ENCODE results near the gene ACSF2.

The ACSF2 gene

DNA sequence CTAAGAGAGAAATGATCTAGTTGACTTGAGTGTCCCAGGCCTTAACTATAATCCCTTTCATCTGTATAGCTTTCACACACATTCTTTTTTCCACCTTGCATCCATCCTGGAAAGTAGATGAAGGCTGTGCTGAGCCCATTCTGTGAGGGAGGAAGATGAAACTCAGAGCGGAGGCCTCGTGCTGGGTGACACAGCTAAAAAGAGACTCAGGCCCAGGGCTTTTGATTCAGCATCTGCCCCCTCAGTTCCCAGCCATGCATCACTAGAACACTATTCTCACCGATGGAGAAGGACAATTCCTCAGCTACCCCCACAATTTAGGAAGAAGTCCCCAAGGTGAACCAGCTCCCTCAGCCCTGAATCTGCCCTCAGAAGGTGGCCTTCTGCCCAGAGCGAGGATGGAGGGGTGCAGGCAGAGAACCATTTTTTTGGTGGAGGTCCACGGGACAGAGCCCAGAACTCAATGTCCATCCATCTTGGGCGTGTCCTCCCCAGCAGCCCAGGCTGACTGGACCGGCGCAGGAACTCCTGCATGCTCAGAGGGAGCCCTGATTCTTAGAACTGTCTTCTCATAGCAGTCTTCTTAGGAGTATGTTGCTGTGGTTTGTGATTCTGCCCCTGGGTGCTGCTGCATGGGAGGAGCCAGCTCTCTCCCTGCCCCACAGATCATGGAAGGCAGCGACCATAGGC lies 76.4 kb downstream of the ACSF2 start:
- Histone ChIP-seq H3K27me3 (ENCODE audit: control insufficient read depth in 1 of 2, insufficient read depth in 2 of 2, low read length in 2 of 2) (peaks cover 0 to 2% of the 10 kb centered on the region in 2 donors), H3K4me1 (ENCODE audit: control insufficient read depth, insufficient read depth, low read length) (no peaks in the 10 kb centered on the region), H3K4me3 (ENCODE audit: low read length in 2 of 2) (no peak overlapping the region), H3K36me3 (ENCODE audit: control insufficient read depth in 2 of 2, insufficient read depth in 2 of 2, low read length in 2 of 2) (no peaks in the 10 kb centered on the region), H3K9ac (ENCODE audit: low read length in 2 of 2) (no peak overlapping the region), H3K9me3 (ENCODE audit: control insufficient read depth in 2 of 2, low read length in 2 of 2) (no peaks in the 10 kb centered on the region), H3K27ac (ENCODE audit: low read length) (no peak overlapping the region)

DNA sequence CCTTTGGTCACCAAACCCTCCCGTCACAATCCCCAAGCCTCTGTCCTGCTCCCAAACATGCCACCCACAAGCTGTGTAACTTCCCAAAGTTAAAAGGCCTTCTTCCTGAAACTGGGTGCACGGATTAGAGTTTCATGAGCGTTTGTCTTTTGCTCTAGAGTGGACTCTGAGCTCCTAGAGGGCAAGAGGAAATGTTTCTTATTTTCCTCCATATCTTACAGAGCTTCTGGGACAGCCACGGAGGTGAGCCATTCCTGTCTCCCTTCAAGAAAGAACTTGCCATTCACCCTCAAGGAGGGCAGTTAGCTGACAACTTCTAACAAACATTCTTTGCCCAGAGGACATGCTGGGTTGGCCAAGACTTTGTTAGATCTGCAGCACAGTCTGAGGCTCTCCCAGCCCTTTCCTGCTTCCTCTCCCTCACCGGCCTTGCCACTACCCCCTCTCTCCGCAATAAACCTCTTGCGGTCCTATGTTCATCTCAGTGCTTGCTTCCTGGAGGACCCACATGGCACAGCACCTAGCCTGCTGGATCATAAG lies 79.6 kb downstream of the ACSF2 start:
- Histone ChIP-seq H3K27ac (ENCODE audit: low read length) (no peak overlapping the region), H3K36me3 (ENCODE audit: control insufficient read depth in 2 of 2, insufficient read depth in 2 of 2, low read length in 2 of 2) (no peaks in the 10 kb centered on the region), H3K9ac (ENCODE audit: low read length in 2 of 2) (no peak overlapping the region), H3K9me3 (ENCODE audit: control insufficient read depth in 2 of 2, low read length in 2 of 2) (no peaks in the 10 kb centered on the region), H3K4me1 (ENCODE audit: control insufficient read depth, insufficient read depth, low read length) (peaks cover 7% of the 10 kb centered on the region), H3K27me3 (ENCODE audit: control insufficient read depth in 1 of 2, insufficient read depth in 2 of 2, low read length in 2 of 2) (peaks cover 0 to 2% of the 10 kb centered on the region in 2 donors), H3K4me3 (ENCODE audit: low read length in 2 of 2) (no peak overlapping the region)

DNA sequence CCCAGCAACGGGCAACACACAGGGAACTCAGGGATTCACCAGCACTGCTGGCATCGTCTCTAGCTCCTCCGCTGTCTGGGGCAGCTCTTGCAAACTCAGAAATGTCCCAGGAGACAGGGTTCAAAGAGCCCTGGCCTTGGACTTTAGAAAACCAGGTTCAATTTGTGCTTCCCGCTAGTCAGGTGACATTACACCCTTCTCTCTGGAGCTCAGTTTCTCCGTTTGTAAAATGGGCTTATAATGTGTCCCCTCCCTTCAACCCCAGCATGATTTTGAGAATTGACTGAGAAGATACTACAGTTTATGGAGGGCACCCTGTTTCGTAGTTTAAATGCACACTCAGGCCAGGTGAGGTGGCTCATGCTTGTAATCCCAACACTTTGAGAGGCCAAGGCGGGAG lies 80.3 kb downstream of the ACSF2 start:
- Histone ChIP-seq H3K36me3 (ENCODE audit: control insufficient read depth in 2 of 2, insufficient read depth in 2 of 2, low read length in 2 of 2) (no peaks in the 10 kb centered on the region), H3K27ac (ENCODE audit: low read length) (no peak overlapping the region), H3K27me3 (ENCODE audit: control insufficient read depth in 1 of 2, insufficient read depth in 2 of 2, low read length in 2 of 2) (peaks cover 0 to 2% of the 10 kb centered on the region in 2 donors), H3K9me3 (ENCODE audit: control insufficient read depth in 2 of 2, low read length in 2 of 2) (no peaks in the 10 kb centered on the region), H3K4me1 (ENCODE audit: control insufficient read depth, insufficient read depth, low read length) (peaks cover 7% of the 10 kb centered on the region), H3K4me3 (ENCODE audit: low read length in 2 of 2) (no peak overlapping the region), H3K9ac (ENCODE audit: low read length in 2 of 2) (no peak overlapping the region)

- Histone ChIP-seq H3K27ac (ENCODE audit: low read length) (no peak within 1 kb of the TSS), H3K9me3 (ENCODE audit: control insufficient read depth in 2 of 2, low read length in 2 of 2) (no peaks in the 10 kb centered on the region), H3K4me1 (ENCODE audit: control insufficient read depth, insufficient read depth, low read length) (peaks cover 7% of the 10 kb centered on the region), H3K4me3 (ENCODE audit: low read length in 2 of 2) (peak within 1 kb of the TSS; percentile 73), H3K27me3 (ENCODE audit: control insufficient read depth in 1 of 2, insufficient read depth in 2 of 2, low read length in 2 of 2) (peaks cover 0 to 2% of the 10 kb centered on the region in 2 donors), H3K36me3 (ENCODE audit: control insufficient read depth in 2 of 2, insufficient read depth in 2 of 2, low read length in 2 of 2) (no peaks in the 10 kb centered on the region), H3K9ac (ENCODE audit: low read length in 2 of 2) (peak within 1 kb of the TSS; percentile 62 to 77)
These were observed 82.0 kb downstream of the ACSF2 start, which contains the start of gene MYCBPAP for GRCh38 chr17:50507871-50508572. Gene MYCBPAP (plus strand): TSS chr17:50508439. CDS start chr17:50508675, 236 bp downstream.

- H3K9ac ChIP-seq (ENCODE audit: low read length in 2 of 2), result peak overlapping the region; percentile 62 to 77
- H3K9me3 ChIP-seq (ENCODE audit: control insufficient read depth in 2 of 2, low read length in 2 of 2), result no peaks in the 10 kb centered on the region
- no peak overlapping the region for H3K27ac ChIP-seq (ENCODE audit: low read length)
- H3K4me3 ChIP-seq (ENCODE audit: low read length in 2 of 2), result peak overlapping the region; percentile 73
- H3K36me3 ChIP-seq (ENCODE audit: control insufficient read depth in 2 of 2, insufficient read depth in 2 of 2, low read length in 2 of 2), result no peaks in the 10 kb centered on the region
- peaks cover 0 to 2% of the 10 kb centered on the region in 2 donors for H3K27me3 ChIP-seq (ENCODE audit: control insufficient read depth in 1 of 2, insufficient read depth in 2 of 2, low read length in 2 of 2)
- peaks cover 7% of the 10 kb centered on the region for H3K4me1 ChIP-seq (ENCODE audit: control insufficient read depth, insufficient read depth, low read length)
These were observed 82.8 kb downstream of the ACSF2 start for GRCh38 chr17:50508573-50509460.

GRCh38 chr17:50511058-50511457 lies 85.0 kb downstream of the ACSF2 start:
- H3K9me3 ChIP-seq (ENCODE audit: control insufficient read depth in 2 of 2, low read length in 2 of 2), result no peaks in the 10 kb centered on the region
- no peaks in the 10 kb centered on the region for H3K36me3 ChIP-seq (ENCODE audit: control insufficient read depth in 2 of 2, insufficient read depth in 2 of 2, low read length in 2 of 2)
- peaks cover 7% of the 10 kb centered on the region for H3K4me1 ChIP-seq (ENCODE audit: control insufficient read depth, insufficient read depth, low read length)
- H3K27ac ChIP-seq (ENCODE audit: low read length), result no peak overlapping the region
- H3K4me3 ChIP-seq (ENCODE audit: low read length in 2 of 2), result no peak overlapping the region
- peaks cover 0 to 2% of the 10 kb centered on the region in 2 donors for H3K27me3 ChIP-seq (ENCODE audit: control insufficient read depth in 1 of 2, insufficient read depth in 2 of 2, low read length in 2 of 2)
- H3K9ac ChIP-seq (ENCODE audit: low read length in 2 of 2), result no peak overlapping the region

GRCh38 chr17:50513495-50513894 lies 87.5 kb downstream of the ACSF2 start:
- Histone ChIP-seq H3K9me3 (ENCODE audit: control insufficient read depth in 2 of 2, low read length in 2 of 2) (no peaks in the 10 kb centered on the region), H3K36me3 (ENCODE audit: control insufficient read depth in 2 of 2, insufficient read depth in 2 of 2, low read length in 2 of 2) (no peaks in the 10 kb centered on the region), H3K4me1 (ENCODE audit: control insufficient read depth, insufficient read depth, low read length) (no peaks in the 10 kb centered on the region), H3K9ac (ENCODE audit: low read length in 2 of 2) (no peak overlapping the region), H3K27me3 (ENCODE audit: control insufficient read depth in 1 of 2, insufficient read depth in 2 of 2, low read length in 2 of 2) (no peaks in the 10 kb centered on the region), H3K4me3 (ENCODE audit: low read length in 2 of 2) (no peak overlapping the region), H3K27ac (ENCODE audit: low read length) (no peak overlapping the region)

DNA sequence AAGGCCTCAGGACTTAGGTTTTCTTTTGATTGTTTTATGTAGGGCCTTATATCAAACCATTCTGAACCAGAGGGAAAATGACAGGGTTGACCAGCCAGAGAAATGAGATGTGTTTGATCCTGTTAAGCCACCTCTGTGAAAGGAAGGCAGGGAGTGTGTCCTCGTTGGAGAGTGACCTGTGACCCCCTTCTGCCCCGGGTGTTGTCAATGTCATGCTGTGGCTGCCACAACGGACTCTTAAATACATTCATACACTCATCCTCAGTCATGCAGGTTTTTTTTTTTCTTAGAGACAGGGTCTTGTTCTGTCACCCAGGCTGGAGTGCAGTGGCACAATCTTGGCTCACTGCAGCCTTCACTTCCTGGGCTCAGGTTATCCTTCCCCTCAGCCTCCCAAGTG lies 88.4 kb downstream of the ACSF2 start:
- no peak overlapping the region for H3K27ac ChIP-seq (ENCODE audit: low read length)
- H3K4me1 ChIP-seq (ENCODE audit: control insufficient read depth, insufficient read depth, low read length), result no peaks in the 10 kb centered on the region
- H3K36me3 ChIP-seq (ENCODE audit: control insufficient read depth in 2 of 2, insufficient read depth in 2 of 2, low read length in 2 of 2), result no peaks in the 10 kb centered on the region
- H3K9me3 ChIP-seq (ENCODE audit: control insufficient read depth in 2 of 2, low read length in 2 of 2), result no peaks in the 10 kb centered on the region
- no peak overlapping the region for H3K4me3 ChIP-seq (ENCODE audit: low read length in 2 of 2)
- no peak overlapping the region for H3K9ac ChIP-seq (ENCODE audit: low read length in 2 of 2)
- H3K27me3 ChIP-seq (ENCODE audit: control insufficient read depth in 1 of 2, insufficient read depth in 2 of 2, low read length in 2 of 2), result no peaks in the 10 kb centered on the region

DNA sequence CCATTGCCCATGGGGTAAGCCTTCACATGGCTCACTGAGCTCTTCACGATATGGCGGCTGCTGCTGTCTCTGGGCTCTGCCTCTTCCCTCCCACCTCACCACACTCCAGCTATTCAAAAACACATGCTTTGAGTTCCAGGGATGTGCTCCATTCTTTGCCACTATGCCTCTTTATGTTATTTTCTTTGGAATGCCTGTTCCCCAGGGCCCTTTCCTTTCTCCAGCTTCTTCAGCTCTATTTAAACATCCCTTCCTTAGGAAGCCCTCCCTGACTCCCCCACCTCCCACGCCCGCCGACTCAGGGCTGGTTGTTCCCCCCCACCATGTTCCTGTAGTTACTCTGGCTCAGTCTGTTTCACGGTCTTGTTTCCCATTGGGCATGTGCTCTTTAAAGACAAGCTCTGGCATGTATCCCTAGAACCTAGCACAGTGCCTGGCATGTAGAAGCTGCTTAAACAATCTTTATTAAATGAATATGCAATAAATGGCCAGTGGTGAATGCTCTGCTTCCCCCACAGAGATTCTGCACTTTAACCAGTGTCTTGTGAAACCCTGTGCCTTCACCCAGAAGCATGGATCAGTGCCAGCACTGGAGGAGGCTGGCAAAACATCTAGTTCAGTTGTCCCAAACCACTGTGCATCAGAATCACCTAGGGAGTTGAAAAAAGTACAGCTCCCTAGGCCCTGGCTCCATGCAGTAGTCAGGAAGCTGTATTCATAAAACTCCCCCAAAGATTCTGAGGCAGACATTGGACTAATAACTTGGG lies 89.1 kb downstream of the ACSF2 start:
- Histone ChIP-seq H3K4me3 (ENCODE audit: low read length in 2 of 2) (no peak overlapping the region), H3K4me1 (ENCODE audit: control insufficient read depth, insufficient read depth, low read length) (no peaks in the 10 kb centered on the region), H3K9ac (ENCODE audit: low read length in 2 of 2) (no peak overlapping the region), H3K36me3 (ENCODE audit: control insufficient read depth in 2 of 2, insufficient read depth in 2 of 2, low read length in 2 of 2) (no peaks in the 10 kb centered on the region), H3K27ac (ENCODE audit: low read length) (no peak overlapping the region), H3K27me3 (ENCODE audit: control insufficient read depth in 1 of 2, insufficient read depth in 2 of 2, low read length in 2 of 2) (no peaks in the 10 kb centered on the region), H3K9me3 (ENCODE audit: control insufficient read depth in 2 of 2, low read length in 2 of 2) (no peaks in the 10 kb centered on the region)

DNA sequence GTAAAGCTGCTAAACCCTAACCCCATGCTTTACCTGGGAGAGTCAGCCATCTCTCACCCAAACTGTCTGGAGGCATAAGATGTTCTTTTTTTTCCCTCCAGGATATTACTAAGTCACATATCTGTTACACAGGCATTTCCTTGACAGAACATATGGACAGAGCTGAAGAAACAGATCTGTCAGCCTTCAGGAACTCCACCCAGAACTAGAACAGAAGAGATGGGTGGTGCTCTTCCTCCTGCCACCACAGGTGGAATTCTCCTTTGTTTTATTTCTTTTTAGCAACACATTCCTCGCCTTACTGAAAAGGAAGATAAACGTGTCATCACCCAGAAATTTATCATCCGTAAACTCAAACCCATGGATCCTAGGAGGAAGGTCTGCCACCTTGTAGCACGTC lies 91.0 kb downstream of the ACSF2 start:
- no peak overlapping the region for H3K27ac ChIP-seq (ENCODE audit: low read length)
- H3K9ac ChIP-seq (ENCODE audit: low read length in 2 of 2), result no peak overlapping the region
- no peaks in the 10 kb centered on the region for H3K27me3 ChIP-seq (ENCODE audit: control insufficient read depth in 1 of 2, insufficient read depth in 2 of 2, low read length in 2 of 2)
- H3K36me3 ChIP-seq (ENCODE audit: control insufficient read depth in 2 of 2, insufficient read depth in 2 of 2, low read length in 2 of 2), result no peaks in the 10 kb centered on the region
- no peaks in the 10 kb centered on the region for H3K9me3 ChIP-seq (ENCODE audit: control insufficient read depth in 2 of 2, low read length in 2 of 2)
- no peak overlapping the region for H3K4me3 ChIP-seq (ENCODE audit: low read length in 2 of 2)
- no peaks in the 10 kb centered on the region for H3K4me1 ChIP-seq (ENCODE audit: control insufficient read depth, insufficient read depth, low read length)
